ENCODE measurements around the gene TECPR2.

GRCh38 chr14:102524451-102525218 lies 161.9 kb downstream of the TECPR2 start:
- TF ChIP-seq POLR2AphosphoS5 (IDR thresholded peaks at IDR 0.05; ENCODE audit: low read depth) (0 out of 2 replicates have a peak, but pooled peaks have one; percentile 41), SPI1 (IDR thresholded peaks at IDR 0.05; ENCODE audit: borderline replicate concordance, low read depth) (no peak), CTCF (IDR thresholded peaks at IDR 0.05; ENCODE audit: insufficient read depth, low read length) (peak; percentile 70), REST (IDR thresholded peaks at IDR 0.05; ENCODE audit: insufficient replicate concordance, low read depth) (no peak)
